ENCODE data around the gene REG1A.

GRCh38 chr2:79101024-79101423 is 19.3 kb upstream of the REG1A start:
- no peak for TF ChIP-seq CREB5 (CRISPR knock-in tag; IDR thresholded peaks at IDR 0.05; ENCODE audit: low read depth)
- TF ChIP-seq TSHZ2 (CRISPR knock-in tag; IDR thresholded peaks at IDR 0.05): no peak
- no peak for TF ChIP-seq PATZ1 (CRISPR knock-in tag; IDR thresholded peaks at IDR 0.05; ENCODE audit: borderline replicate concordance)
- no peak for TF ChIP-seq TCF4 (CRISPR knock-in tag; IDR thresholded peaks at IDR 0.05; ENCODE audit: borderline replicate concordance)
- no peak for TF ChIP-seq RARB (CRISPR knock-in tag; IDR thresholded peaks at IDR 0.05)
- no peak for TF ChIP-seq GLIS3 (CRISPR knock-in tag; IDR thresholded peaks at IDR 0.05)
- no peak for TF ChIP-seq ZFP3 (CRISPR knock-in tag; IDR thresholded peaks at IDR 0.05)
- no peak for TF ChIP-seq OSR1 (CRISPR knock-in tag; IDR thresholded peaks at IDR 0.05)

Measured in SK-N-SH treated with all-trans-retinoic acid at 6 μM for 48 hours (cell line).